ENCODE results near the gene ZNF530. TPM values are rescaled to one million over a fixed set of nuclear protein-coding genes. Genes with fewer than 3 reads are reported as not detected.

Gene ZNF530
- total and polyA plus RNA-seq, 9 of the 15 experiments (the other 6 are each of a cell fraction or from before 2014, with no cell fraction given): 0.28 to 5.9 (median 4.0) TPM

DNA sequence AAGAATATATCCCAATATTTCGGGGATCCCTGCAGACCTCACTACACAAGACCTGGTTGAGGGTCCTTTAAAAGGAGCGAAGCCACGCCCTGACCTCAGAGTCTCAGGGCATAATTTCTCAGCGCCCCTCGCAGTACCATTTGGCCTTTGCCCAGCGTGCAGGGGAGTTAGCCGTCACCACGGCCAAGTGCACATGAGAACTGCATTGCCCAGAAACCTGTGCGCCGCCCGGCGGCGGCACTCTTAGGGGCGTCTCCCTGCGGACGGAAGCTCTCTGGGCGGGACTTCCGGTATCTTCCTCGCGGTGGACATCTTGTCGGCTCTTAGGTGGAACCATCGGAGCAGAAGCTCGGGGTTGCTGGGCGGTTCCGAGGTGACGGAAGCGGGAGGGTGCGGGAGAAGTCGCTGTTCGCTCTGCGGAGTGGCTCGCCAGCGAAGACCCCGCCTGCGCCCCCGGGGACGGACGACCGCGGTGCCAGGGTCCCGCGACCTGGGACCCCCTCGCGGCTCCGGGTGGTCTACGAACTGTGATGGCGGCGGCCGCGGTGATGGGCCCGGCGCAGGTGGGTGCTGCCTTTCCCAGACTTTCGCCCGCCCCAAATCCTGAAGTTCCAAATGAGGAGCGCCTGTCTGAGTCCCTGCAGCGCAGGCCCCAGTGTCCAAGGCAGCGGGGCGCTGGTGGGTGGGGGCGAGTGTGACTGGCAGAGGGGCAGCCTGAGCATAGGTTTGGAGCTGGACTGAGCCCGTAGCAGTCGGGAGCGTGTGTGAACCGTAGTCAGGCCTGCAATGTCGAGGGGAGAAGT lies 14.5 kb downstream of the ZNF530 start, which contains the start of gene ZNF134 (continued):
- TF ChIP-seq, protein P1, sequence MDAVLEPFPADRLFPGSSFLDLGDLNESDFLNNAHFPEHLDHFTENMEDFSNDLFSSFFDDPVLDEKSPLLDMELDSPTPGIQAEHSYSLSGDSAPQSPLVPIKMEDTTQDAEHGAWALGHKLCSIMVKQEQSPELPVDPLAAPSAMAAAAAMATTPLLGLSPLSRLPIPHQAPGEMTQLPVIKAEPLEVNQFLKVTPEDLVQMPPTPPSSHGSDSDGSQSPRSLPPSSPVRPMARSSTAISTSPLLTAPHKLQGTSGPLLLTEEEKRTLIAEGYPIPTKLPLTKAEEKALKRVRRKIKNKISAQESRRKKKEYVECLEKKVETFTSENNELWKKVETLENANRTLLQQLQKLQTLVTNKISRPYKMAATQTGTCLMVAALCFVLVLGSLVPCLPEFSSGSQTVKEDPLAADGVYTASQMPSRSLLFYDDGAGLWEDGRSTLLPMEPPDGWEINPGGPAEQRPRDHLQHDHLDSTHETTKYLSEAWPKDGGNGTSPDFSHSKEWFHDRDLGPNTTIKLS (IDR thresholded peaks at IDR 0.05; ENCODE audit: borderline replicate concordance, low read depth): peak; percentile 47; the same call in 1 of the 2 replicates
- no peak for TF ChIP-seq EHMT2 (IDR thresholded peaks at IDR 0.05)
- TF ChIP-seq RBBP5 (IDR thresholded peaks at IDR 0.05; ENCODE audit: borderline replicate concordance, insufficient read depth, low read length, poor library complexity, severe bottlenecking): peak; percentile 66
- TF ChIP-seq, protein P2, sequence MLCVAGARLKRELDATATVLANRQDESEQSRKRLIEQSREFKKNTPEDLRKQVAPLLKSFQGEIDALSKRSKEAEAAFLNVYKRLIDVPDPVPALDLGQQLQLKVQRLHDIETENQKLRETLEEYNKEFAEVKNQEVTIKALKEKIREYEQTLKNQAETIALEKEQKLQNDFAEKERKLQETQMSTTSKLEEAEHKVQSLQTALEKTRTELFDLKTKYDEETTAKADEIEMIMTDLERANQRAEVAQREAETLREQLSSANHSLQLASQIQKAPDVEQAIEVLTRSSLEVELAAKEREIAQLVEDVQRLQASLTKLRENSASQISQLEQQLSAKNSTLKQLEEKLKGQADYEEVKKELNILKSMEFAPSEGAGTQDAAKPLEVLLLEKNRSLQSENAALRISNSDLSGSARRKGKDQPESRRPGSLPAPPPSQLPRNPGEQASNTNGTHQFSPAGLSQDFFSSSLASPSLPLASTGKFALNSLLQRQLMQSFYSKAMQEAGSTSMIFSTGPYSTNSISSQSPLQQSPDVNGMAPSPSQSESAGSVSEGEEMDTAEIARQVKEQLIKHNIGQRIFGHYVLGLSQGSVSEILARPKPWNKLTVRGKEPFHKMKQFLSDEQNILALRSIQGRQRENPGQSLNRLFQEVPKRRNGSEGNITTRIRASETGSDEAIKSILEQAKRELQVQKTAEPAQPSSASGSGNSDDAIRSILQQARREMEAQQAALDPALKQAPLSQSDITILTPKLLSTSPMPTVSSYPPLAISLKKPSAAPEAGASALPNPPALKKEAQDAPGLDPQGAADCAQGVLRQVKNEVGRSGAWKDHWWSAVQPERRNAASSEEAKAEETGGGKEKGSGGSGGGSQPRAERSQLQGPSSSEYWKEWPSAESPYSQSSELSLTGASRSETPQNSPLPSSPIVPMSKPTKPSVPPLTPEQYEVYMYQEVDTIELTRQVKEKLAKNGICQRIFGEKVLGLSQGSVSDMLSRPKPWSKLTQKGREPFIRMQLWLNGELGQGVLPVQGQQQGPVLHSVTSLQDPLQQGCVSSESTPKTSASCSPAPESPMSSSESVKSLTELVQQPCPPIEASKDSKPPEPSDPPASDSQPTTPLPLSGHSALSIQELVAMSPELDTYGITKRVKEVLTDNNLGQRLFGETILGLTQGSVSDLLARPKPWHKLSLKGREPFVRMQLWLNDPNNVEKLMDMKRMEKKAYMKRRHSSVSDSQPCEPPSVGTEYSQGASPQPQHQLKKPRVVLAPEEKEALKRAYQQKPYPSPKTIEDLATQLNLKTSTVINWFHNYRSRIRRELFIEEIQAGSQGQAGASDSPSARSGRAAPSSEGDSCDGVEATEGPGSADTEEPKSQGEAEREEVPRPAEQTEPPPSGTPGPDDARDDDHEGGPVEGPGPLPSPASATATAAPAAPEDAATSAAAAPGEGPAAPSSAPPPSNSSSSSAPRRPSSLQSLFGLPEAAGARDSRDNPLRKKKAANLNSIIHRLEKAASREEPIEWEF (CRISPR knock-in tag; IDR thresholded peaks at IDR 0.05): no peak
- peak; percentile 54 for TF ChIP-seq SP2 (IDR thresholded peaks at IDR 0.05; ENCODE audit: extremely low read depth, low read depth, low read length, poor library complexity, severe bottlenecking)
- no peak for TF ChIP-seq DNMT1 (IDR thresholded peaks at IDR 0.05)
- TF ChIP-seq ZNF197 (CRISPR knock-in tag; IDR thresholded peaks at IDR 0.05; ENCODE audit: low read depth): no peak
- peak; percentile 68 for TF ChIP-seq PHF20 (IDR thresholded peaks at IDR 0.05; ENCODE audit: partially characterized antibody)
- TF ChIP-seq, protein P3, sequence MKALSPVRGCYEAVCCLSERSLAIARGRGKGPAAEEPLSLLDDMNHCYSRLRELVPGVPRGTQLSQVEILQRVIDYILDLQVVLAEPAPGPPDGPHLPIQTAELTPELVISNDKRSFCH (CRISPR knock-in tag; IDR thresholded peaks at IDR 0.05): no peak
- TF ChIP-seq, protein P3 (tag; IDR thresholded peaks at IDR 0.05): 0 out of 2 replicates have a peak, but pooled peaks have one; percentile 27
- TF ChIP-seq, protein P4, sequence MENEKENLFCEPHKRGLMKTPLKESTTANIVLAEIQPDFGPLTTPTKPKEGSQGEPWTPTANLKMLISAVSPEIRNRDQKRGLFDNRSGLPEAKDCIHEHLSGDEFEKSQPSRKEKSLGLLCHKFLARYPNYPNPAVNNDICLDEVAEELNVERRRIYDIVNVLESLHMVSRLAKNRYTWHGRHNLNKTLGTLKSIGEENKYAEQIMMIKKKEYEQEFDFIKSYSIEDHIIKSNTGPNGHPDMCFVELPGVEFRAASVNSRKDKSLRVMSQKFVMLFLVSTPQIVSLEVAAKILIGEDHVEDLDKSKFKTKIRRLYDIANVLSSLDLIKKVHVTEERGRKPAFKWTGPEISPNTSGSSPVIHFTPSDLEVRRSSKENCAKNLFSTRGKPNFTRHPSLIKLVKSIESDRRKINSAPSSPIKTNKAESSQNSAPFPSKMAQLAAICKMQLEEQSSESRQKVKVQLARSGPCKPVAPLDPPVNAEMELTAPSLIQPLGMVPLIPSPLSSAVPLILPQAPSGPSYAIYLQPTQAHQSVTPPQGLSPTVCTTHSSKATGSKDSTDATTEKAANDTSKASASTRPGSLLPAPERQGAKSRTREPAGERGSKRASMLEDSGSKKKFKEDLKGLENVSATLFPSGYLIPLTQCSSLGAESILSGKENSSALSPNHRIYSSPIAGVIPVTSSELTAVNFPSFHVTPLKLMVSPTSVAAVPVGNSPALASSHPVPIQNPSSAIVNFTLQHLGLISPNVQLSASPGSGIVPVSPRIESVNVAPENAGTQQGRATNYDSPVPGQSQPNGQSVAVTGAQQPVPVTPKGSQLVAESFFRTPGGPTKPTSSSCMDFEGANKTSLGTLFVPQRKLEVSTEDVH (IDR thresholded peaks at IDR 0.05; ENCODE audit: low read depth, partially characterized antibody): peak; percentile 26
- TF ChIP-seq HDAC1 (IDR thresholded peaks at IDR 0.05): peak in 1 of 2 experiments; percentile 41; a peak in 2 of 4 replicates
- TF ChIP-seq, protein P5, sequence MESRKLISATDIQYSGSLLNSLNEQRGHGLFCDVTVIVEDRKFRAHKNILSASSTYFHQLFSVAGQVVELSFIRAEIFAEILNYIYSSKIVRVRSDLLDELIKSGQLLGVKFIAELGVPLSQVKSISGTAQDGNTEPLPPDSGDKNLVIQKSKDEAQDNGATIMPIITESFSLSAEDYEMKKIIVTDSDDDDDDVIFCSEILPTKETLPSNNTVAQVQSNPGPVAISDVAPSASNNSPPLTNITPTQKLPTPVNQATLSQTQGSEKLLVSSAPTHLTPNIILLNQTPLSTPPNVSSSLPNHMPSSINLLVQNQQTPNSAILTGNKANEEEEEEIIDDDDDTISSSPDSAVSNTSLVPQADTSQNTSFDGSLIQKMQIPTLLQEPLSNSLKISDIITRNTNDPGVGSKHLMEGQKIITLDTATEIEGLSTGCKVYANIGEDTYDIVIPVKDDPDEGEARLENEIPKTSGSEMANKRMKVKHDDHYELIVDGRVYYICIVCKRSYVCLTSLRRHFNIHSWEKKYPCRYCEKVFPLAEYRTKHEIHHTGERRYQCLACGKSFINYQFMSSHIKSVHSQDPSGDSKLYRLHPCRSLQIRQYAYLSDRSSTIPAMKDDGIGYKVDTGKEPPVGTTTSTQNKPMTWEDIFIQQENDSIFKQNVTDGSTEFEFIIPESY (CRISPR knock-in tag; IDR thresholded peaks at IDR 0.05): peak; percentile 71

Data from K562 (cell line).